ENCODE measurements around the gene MTSS2. TPM values are rescaled to one million over a fixed set of nuclear protein-coding genes. Genes with fewer than 3 reads are reported as not detected.

Gene MTSS2
- total RNA-seq, 1 donor from 2014 or later = 60.8 TPM

DNA sequence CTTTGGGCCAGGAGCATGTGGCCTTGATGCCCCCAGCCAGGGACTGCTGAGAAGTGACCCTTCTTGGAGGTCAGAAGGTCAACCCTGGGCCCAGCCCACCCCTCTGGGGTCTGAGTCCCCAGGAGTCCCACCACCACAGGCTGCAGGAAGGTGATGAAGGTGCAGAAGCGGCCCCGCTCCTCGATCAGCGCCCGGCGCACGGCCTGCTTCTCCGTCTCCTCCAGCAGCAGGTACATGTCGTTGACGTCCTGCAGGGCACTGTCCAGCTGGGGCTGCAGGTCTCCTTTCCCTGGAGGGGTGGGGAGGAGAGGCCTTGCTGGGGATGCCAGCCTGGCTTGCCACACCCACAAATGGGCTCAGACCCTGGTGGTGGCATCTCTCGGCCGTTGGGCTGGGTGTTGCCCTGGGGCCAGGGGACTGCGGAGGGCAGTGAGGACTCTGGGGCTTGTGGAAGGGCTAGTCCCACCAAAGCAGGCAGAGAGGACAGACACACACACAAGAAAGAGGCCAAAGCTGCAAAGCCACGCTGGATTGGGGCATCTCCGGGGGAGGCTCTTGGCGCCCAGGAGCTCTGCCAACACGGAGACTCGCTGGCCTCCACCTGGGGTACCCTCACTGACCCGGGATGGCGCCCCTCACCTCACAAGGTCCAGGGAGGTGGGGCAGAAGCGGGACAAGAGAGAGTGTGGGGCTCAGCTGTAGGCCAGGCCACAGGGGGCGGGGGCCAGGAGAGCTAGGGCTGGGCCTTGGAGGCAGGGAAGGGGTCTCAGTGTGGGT, 7.5 kb downstream of the MTSS2 start:
- Histone ChIP-seq H3K4me3 (no peak overlapping the region), H3K36me3 (peaks cover 72% of the 10 kb centered on the region), H3K4me1 (peaks cover 32% of the 10 kb centered on the region), H3K9me3 (no peaks in the 10 kb centered on the region), H3K27me3 (ENCODE audit: low read depth) (no peaks in the 10 kb centered on the region), H3K27ac (no peak overlapping the region)
- ATAC-seq (no peak), DNase-seq (peak; percentile 41)
- intact Hi-C loops (cut with DNase I) = no loop called here
- TF ChIP-seq, protein P1, sequence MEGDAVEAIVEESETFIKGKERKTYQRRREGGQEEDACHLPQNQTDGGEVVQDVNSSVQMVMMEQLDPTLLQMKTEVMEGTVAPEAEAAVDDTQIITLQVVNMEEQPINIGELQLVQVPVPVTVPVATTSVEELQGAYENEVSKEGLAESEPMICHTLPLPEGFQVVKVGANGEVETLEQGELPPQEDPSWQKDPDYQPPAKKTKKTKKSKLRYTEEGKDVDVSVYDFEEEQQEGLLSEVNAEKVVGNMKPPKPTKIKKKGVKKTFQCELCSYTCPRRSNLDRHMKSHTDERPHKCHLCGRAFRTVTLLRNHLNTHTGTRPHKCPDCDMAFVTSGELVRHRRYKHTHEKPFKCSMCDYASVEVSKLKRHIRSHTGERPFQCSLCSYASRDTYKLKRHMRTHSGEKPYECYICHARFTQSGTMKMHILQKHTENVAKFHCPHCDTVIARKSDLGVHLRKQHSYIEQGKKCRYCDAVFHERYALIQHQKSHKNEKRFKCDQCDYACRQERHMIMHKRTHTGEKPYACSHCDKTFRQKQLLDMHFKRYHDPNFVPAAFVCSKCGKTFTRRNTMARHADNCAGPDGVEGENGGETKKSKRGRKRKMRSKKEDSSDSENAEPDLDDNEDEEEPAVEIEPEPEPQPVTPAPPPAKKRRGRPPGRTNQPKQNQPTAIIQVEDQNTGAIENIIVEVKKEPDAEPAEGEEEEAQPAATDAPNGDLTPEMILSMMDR (IDR thresholded peaks at IDR 0.05) = no peak

DNA sequence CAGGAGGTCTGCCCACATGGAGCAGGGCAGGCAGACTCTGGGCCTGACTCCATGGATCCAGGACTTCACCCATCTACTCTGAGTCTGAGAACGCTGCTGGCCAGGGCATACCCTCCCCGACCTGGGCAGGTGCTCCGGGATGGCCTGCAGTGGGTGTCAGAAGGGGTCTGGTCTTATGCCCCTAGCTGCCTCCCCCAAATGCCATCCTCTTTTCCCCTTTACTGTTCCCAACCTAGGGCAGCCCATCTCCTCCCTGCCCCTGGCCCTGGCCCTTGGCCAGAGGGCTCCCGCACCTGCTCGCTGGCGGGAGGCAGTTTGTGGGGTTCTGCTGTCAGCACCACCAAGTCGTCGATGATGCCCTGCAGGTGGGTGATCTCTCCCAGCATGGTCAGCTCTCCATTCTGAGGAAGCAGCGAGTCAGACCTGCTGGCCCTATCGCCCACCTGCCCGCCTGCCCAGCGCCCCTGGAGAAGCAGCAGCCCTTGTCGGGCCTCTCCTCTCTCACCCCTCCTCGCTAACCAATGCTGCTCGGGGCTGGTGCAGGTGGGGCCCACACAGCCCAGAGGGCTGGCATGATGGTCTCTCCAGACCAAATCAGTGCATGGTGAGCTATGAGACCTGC, 8.2 kb downstream of the MTSS2 start:
- H3K4me1 ChIP-seq = peaks cover 25% of the 10 kb centered on the region
- intact Hi-C loops (cut with DNase I) = no loop called here
- no peak overlapping the region for H3K27ac ChIP-seq
- no peak overlapping the region for H3K4me3 ChIP-seq
- no peaks in the 10 kb centered on the region for H3K9me3 ChIP-seq
- no peaks in the 10 kb centered on the region for H3K27me3 ChIP-seq (ENCODE audit: low read depth)
- TF ChIP-seq, protein P1 (IDR thresholded peaks at IDR 0.05) = no peak
- ATAC-seq (no peak), DNase-seq (no peak)
- peaks cover 79% of the 10 kb centered on the region for H3K36me3 ChIP-seq

DNA sequence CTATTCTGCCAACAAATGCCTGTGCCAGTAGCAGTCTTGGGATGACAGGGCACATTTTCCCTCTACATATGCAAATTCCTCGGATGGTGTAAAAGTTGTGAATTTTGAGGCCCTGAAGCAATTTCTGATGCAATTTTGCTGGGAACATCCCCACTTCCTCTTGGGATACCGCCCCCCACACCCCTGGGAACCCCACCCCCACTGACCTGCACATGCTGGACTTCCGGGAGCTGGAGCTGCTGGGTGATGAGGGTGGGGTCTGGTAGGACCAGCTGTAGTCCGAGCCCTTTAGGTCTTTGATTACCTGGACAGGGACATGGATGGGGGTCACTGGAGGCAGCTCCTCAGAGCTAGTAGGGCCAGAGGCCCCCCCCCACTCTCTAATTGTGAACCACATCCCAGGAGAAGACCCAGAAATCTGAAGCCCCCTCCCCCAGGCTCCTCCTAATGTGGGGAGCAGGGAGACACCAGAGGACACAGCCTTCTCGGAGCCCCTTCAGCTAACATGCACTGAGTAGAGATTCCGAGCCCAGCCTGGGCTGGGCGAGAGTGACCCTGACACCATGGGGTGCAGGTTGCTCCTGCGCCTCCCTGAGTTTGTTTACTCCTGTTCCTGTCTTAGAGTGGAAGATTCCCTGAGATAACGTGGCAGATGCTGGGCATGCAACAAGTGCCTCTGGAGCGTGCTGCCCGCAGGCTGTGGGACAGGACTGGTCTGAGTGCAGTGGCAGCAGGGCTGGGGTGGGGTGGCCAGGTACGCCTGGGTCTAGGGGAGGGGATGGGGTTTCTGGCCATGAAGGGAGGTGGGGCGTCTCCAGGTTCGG, 9.0 kb downstream of the MTSS2 start:
- TF ChIP-seq, protein P1 (IDR thresholded peaks at IDR 0.05) = no peak
- H3K27me3 ChIP-seq (ENCODE audit: low read depth) = no peaks in the 10 kb centered on the region
- DNase-seq (no peak), ATAC-seq (no peak)
- intact Hi-C loops (cut with DNase I) = no loop called here
- no peaks in the 10 kb centered on the region for H3K9me3 ChIP-seq
- no peak overlapping the region for H3K27ac ChIP-seq
- peaks cover 85% of the 10 kb centered on the region for H3K36me3 ChIP-seq
- no peak overlapping the region for H3K4me3 ChIP-seq
- H3K4me1 ChIP-seq = peaks cover 17% of the 10 kb centered on the region

DNA sequence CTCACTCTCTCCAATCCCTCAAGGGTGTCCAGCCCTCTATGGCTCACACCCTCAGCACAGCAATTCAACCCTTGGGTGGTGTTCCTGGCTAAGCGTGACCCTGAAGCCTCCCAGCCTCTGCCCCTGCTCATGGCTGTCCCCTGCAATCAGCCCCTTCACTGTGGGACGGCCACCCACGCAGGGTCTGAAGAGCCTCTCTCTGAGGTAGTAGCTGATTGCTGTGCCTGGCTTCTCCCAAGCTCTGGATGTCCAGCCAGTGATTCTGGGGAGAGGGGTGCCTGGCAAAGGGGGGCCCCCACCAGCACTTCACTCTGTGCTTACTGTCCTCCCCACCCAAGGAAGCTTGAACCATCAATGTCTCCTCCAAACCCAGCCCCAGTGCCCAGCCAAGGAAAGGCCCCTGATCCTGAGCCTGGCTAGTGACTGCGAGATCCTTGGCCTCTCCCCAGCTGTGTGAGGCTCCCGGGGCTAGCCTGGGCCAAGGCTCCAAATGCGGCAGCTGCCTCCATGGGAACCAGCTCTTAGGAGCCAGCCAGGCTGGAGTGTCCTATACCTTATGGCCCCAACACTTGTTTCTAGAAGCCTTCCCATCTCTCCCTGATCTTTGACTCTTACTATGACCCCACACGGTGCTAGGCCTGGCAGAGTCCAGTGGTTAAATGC, 9.9 kb downstream of the MTSS2 start:
- intact Hi-C loops (cut with DNase I) = no loop called here
- TF ChIP-seq, protein P1 (IDR thresholded peaks at IDR 0.05) = no peak

More for the DNA sequence above, 9.9 kb downstream of the MTSS2 start:
- H3K4me1 ChIP-seq = peaks cover 8% of the 10 kb centered on the region
- no peak for ATAC-seq
- no peaks in the 10 kb centered on the region for H3K27me3 ChIP-seq (ENCODE audit: low read depth)
- H3K9me3 ChIP-seq = no peaks in the 10 kb centered on the region
- H3K27ac ChIP-seq = no peak overlapping the region
- H3K4me3 ChIP-seq = no peak overlapping the region
- peaks cover 94% of the 10 kb centered on the region for H3K36me3 ChIP-seq
- DNase-seq = no peak
